Nephron (organoid): ENCODE data around the gene ZNF764.

Experiments used
- H3K27ac Mint-ChIP-seq, 3 experiments: 2 replicates each; pipeline ENCODE4 v1.8.0; 2020; ENCODE audit warnings: mixed read lengths in 3 of 3, mild to moderate bottlenecking in 2 of 3, moderate library complexity in 1 of 3
- H3K27me3 Mint-ChIP-seq: 2 replicates; pipeline ENCODE4 v1.8.0; 2021; ENCODE audit warnings: low read depth, mild to moderate bottlenecking, moderate library complexity, mixed read lengths
- H3K36me3 Mint-ChIP-seq: 2 replicates; pipeline ENCODE4 v1.8.0; 2020; ENCODE audit warnings: low read depth, mixed read lengths
- H3K4me1 Mint-ChIP-seq: 2 replicates; pipeline ENCODE4 v1.8.0; 2020; ENCODE audit warnings: mixed read lengths
- H3K4me3 Mint-ChIP-seq, 3 experiments: 2 replicates each; pipeline ENCODE4 v1.8.0; 2020; ENCODE audit warnings: mild to moderate bottlenecking in 3 of 3, mixed read lengths in 3 of 3, moderate library complexity in 2 of 3
- H3K9me3 Mint-ChIP-seq: 2 replicates; pipeline ENCODE4 v1.8.0; 2020; ENCODE audit warnings: mixed read lengths
- TF ChIP-seq, protein P1 (sequence below), 3 experiments: fragments of 200-600 bp; sonication (generic); IDR thresholded peaks; one replicate each; pipeline ENCODE4 v1.5.0; 2021; ENCODE audit warnings: antibody characterized with exemption in 3 of 3; ENCODE audit not compliant: unreplicated experiment in 3 of 3

ZNF764 gene

DNA sequence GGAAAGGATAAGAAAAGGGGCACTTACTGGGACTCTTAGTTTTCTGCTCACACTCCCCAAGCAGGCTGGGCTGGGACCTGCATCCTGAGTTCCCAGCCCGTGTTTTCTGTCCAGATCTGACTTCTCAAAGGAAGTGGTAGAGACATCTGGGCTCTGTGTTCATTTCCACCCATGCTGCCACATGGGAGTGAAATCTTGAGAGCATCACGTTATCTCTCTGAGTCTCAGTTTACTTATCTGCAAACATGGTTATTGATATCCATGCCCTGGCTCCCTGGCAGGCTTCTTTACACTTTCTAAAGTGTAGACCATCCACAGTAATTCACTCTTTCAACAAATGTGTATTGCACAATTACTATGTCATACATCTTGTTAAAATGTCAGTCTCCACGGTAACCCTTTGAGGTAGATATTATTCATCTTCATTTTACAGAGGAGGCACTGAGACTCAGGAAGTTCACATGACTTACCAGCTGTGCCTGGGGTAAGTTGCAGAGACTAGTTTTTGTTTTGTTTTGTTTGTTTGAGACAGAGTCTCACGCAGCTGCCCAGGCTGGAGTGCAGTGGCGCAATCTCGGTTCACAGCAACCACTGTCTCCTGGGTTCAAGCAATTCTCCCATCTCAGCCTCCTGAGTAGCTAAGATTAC is 9.9 kb upstream of the ZNF764 start:
- peaks cover 15% of the 10 kb centered on the region for H3K4me1 Mint-ChIP-seq
- H3K36me3 Mint-ChIP-seq: no peaks in the 10 kb centered on the region
- TF ChIP-seq, protein P1, sequence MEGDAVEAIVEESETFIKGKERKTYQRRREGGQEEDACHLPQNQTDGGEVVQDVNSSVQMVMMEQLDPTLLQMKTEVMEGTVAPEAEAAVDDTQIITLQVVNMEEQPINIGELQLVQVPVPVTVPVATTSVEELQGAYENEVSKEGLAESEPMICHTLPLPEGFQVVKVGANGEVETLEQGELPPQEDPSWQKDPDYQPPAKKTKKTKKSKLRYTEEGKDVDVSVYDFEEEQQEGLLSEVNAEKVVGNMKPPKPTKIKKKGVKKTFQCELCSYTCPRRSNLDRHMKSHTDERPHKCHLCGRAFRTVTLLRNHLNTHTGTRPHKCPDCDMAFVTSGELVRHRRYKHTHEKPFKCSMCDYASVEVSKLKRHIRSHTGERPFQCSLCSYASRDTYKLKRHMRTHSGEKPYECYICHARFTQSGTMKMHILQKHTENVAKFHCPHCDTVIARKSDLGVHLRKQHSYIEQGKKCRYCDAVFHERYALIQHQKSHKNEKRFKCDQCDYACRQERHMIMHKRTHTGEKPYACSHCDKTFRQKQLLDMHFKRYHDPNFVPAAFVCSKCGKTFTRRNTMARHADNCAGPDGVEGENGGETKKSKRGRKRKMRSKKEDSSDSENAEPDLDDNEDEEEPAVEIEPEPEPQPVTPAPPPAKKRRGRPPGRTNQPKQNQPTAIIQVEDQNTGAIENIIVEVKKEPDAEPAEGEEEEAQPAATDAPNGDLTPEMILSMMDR (IDR thresholded peaks at IDR 0.05; ENCODE audit: unreplicated experiment in 3 of 3): no peak
- H3K27me3 Mint-ChIP-seq: peaks cover 5% of the 10 kb centered on the region
- no peak overlapping the region for H3K4me3 Mint-ChIP-seq
- peak overlapping the region in 1 of 3 experiments; percentile 59 for H3K27ac Mint-ChIP-seq
- no peaks in the 10 kb centered on the region for H3K9me3 Mint-ChIP-seq

DNA sequence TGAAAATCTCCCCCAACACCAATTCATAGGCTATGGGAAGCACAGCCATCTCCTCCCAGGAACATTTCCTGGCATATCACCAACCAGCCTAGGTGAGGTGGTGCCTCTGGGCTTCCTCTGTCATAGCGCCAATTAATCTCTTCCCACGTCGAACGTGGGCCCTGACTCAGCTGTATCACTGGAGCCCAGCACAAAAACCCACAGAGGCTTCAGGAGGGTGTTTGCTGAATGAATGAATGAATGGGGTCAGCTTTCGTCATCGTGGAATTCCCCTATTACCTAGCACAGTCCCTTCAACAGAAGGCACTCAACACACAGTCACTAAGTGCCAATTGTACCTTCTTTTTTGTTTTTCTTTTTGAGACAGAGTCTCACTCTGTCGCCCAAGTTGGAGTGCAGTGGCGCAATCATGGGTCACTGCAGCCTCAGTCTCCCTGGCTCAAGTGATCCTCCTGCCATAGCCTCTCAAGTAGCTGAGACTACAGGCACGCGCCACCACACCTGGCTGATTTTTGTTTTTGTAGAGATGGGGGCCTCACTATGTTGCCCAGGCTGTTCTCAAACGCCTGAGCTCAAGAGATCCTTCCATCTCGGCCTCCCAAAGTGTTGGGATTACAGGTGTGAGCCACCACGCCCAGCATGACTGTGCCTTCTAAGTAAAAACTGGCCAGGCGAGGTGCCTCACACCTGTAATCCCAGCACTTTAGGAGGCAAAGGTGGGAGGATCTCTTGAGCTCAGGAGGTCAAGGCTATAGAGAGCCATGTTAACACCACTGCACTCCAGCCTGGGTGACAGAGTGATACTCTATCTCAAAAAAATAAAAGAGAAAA is 9.2 kb upstream of the ZNF764 start:
- Mint-ChIP-seq H3K27me3 (peaks cover 5% of the 10 kb centered on the region), H3K4me1 (peaks cover 12% of the 10 kb centered on the region), H3K36me3 (no peaks in the 10 kb centered on the region), H3K9me3 (no peaks in the 10 kb centered on the region), H3K4me3 (no peak overlapping the region), H3K27ac (peak overlapping the region in 1 of 3 experiments; percentile 59)
- TF ChIP-seq, protein P1 (IDR thresholded peaks at IDR 0.05; ENCODE audit: unreplicated experiment in 3 of 3): no peak

- Mint-ChIP-seq H3K4me1 (peaks cover 4% of the 10 kb centered on the region), H3K27me3 (peaks cover 5% of the 10 kb centered on the region), H3K4me3 (peak overlapping the region in 1 of 3 experiments; percentile 11), H3K36me3 (no peaks in the 10 kb centered on the region), H3K27ac (peak overlapping the region in 2 of 3 experiments; percentile 6 to 23), H3K9me3 (no peaks in the 10 kb centered on the region)
- TF ChIP-seq, protein P1 (IDR thresholded peaks at IDR 0.05; ENCODE audit: unreplicated experiment in 3 of 3): no peak
Observed at GRCh38 chr16:30566531-30566930, 8.4 kb upstream of the ZNF764 start.

GRCh38 chr16:30565984-30566383 is 7.8 kb upstream of the ZNF764 start:
- TF ChIP-seq, protein P1 (IDR thresholded peaks at IDR 0.05; ENCODE audit: unreplicated experiment in 3 of 3): no peak
- no peaks in the 10 kb centered on the region for H3K36me3 Mint-ChIP-seq
- no peak overlapping the region for H3K4me3 Mint-ChIP-seq
- no peaks in the 10 kb centered on the region for H3K9me3 Mint-ChIP-seq
- peaks cover 4% of the 10 kb centered on the region for H3K4me1 Mint-ChIP-seq
- H3K27me3 Mint-ChIP-seq: peaks cover 5% of the 10 kb centered on the region
- H3K27ac Mint-ChIP-seq: peak overlapping the region in 2 of 3 experiments; percentile 6 to 23

- TF ChIP-seq, protein P1 (IDR thresholded peaks at IDR 0.05; ENCODE audit: unreplicated experiment in 3 of 3): no peak
- Mint-ChIP-seq H3K36me3 (no peaks in the 10 kb centered on the region), H3K27ac (peak overlapping the region in 2 of 3 experiments; percentile 6 to 23), H3K9me3 (no peaks in the 10 kb centered on the region), H3K4me1 (peaks cover 4% of the 10 kb centered on the region), H3K27me3 (peaks cover 5% of the 10 kb centered on the region), H3K4me3 (no peak overlapping the region)
Observed at GRCh38 chr16:30565526-30565925, 7.4 kb upstream of the ZNF764 start.
